ENCODE data around the gene PDLIM1.
A peak's percentile ranks its signal among the peaks of the same experiment; 100 is the strongest.

Gene PDLIM1

GRCh38 chr10:95273393-95274312 is 17.1 kb downstream of the PDLIM1 start:
- peak overlapping the region; percentile 90 for H3K27ac ChIP-seq
- DNase-seq (ENCODE audit: low read depth, low spot score) = no peak

DNA sequence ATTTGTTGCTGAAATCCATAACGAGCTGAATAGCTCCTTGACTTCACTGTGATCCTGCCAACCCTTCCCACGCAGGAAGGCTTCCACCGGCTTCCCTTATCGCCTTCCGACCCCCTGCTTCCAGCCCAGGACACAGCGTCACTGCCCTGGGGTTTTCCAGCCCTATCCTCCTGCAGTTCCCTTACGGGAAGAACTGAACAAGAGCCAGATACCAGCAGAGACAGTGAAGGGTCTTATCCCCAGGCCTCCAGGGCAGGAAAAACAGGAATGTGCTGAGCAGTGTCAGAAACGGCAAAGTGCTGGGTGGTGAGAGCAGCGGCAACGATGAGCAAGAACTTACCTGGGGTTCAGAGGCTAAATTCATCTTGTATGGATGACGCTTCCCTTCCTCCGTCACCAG is 22.4 kb downstream of the PDLIM1 start:
- peak overlapping the region; percentile 87 for H3K27ac ChIP-seq
- DNase-seq (ENCODE audit: low read depth, low spot score) = no peak

- peak overlapping the region; percentile 87 for H3K27ac ChIP-seq
Observed at GRCh38 chr10:95267251-95267650, 23.6 kb downstream of the PDLIM1 start.

GRCh38 chr10:95266674-95267095 is 24.1 kb downstream of the PDLIM1 start:
- DNase-seq (ENCODE audit: low read depth, low spot score) = peak; percentile 91
- H3K27ac ChIP-seq = peak overlapping the region; percentile 87

More at GRCh38 chr10:95267251-95267650, 23.6 kb downstream of the PDLIM1 start:
- DNase-seq (ENCODE audit: low read depth, low spot score) = no peak

DNA sequence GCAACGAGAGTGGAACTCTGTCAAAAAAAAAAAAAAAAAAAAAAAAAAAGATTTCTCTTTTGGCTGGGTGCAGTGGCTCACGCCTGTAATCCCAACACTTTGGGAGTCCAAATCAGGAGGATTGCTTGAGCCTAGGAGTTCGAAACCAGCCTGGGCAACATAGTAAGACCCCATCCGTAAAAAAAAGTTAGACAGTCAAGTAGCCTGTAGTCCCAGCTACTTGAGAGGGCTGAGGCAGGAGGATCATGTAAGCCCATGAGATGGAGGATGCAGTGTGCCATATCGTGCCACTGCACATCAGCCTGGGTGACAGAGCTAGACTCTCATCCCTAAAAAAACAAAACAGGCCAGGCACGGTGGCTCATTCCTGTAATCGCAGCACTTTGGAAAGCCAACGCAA is 25.2 kb downstream of the PDLIM1 start:
- peak overlapping the region; percentile 87 for H3K27ac ChIP-seq
- no peak for DNase-seq (ENCODE audit: low read depth, low spot score)

DNA sequence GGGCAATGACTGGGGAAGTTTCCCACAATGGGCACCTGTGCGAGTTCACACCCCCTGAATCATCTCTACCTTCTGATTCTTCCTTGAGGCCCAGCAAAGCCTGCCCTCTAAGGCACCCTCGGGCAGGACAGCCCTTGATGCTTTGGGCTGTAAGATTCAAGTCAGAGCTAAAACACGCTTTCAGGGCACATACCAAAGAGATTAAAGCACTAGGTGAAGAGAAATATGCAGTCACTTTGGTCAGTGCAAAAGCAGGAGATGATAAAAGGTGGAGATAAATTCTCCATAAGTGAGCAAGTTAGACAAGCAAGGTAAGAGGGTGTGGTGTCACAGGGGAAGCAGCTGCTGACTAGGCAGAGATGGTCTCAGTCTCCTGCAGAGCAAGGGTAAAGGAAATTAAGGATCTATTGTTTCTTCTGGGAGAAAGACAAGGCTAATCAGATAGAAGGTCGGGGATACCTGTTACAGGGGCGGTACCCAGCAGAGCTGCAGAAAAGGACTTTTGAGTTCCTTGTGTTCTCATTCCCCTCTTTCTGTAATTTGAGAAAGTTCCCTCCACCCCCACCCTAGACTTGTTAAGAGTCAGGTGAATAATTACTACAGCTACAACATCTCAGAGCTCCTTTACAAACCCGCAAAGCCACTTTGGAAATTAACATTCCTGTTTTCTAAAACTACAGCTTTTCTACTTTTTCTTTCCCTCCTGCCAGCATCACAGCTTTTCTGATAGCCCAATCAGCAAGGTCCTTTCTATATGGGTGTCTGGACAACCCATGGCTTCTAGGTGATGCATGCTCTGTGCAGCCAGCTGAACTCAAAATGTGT is 26.4 kb downstream of the PDLIM1 start:
- H3K27ac ChIP-seq = peak overlapping the region; percentile 87
- DNase-seq (ENCODE audit: low read depth, low spot score) = peak; percentile 80

- peak overlapping the region; percentile 87 for H3K27ac ChIP-seq
Observed at GRCh38 chr10:95263864-95264226, 27.0 kb downstream of the PDLIM1 start.

DNA sequence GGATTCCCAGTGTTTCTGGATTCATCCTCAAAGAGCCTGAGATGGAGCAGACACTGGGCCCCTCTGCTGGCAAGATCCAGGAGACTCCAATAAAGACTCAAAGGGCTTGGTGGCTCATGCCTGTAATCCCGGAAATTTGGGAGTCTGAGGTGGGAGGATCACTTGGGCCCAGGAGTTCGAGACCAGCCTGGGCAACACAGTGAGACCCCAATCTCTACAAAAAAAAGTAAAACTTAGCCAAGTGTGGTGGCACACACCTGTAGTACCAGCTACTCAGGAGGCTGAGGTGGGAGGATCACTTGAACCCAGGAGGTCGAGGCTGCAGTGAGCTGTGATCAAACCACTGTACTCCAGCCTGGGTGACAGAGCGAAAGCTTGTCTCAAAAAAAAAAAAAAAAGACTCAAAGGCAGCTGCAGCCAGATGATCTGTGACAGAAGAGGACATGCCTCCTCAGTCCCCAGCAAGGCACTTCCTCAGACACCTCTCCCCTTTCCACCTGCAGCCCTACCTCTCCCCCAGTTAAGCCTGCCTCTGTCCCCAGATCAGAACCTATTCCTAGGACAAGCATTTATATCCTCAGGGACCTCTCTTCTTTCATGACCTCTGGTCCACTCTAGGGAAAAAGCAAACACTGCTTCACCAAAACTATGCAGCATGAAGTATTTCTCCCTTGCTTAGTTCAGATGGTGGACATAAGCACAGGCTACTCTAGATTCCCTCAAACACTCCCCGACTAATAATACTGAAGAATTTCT is 27.9 kb downstream of the PDLIM1 start:
- H3K27ac ChIP-seq = peak overlapping the region; percentile 87
- DNase-seq (ENCODE audit: low read depth, low spot score) = no peak

More at GRCh38 chr10:95263864-95264226, 27.0 kb downstream of the PDLIM1 start:
- DNase-seq (ENCODE audit: low read depth, low spot score) = no peak

GRCh38 chr10:95261926-95262325 is 28.9 kb downstream of the PDLIM1 start:
- DNase-seq (ENCODE audit: low read depth, low spot score) = no peak
- H3K27ac ChIP-seq = peak overlapping the region; percentile 87

- DNase-seq (ENCODE audit: low read depth, low spot score) = no peak
- peak overlapping the region; percentile 87 for H3K27ac ChIP-seq
Observed at GRCh38 chr10:95260909-95261552, 29.8 kb downstream of the PDLIM1 start.

GRCh38 chr10:95260397-95260881 is 30.4 kb downstream of the PDLIM1 start:
- peak overlapping the region; percentile 87 for H3K27ac ChIP-seq
- no peak for DNase-seq (ENCODE audit: low read depth, low spot score)

DNA sequence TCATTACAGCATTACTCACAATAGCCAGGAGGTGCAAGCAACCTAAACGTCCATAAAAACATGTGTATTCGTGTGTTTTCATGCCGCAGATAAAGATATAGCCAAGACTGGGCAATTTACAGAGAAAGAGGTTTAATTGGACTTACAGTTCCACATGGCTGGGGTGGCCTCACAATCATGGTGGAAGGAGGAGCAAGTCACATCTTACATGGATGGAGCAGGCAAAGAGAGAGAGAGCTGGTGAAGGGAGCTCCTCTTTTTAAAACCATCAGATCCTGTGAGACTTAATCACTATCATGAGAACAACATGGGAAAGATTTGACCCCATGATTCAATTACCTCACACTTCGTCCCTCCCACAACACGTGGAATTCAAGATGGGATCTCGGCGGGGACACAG is 33.0 kb downstream of the PDLIM1 start:
- no peak overlapping the region for H3K27ac ChIP-seq

GRCh38 chr10:95256268-95256667 is 34.5 kb downstream of the PDLIM1 start:
- no peak overlapping the region for H3K27ac ChIP-seq
- no peak for DNase-seq (ENCODE audit: low read depth, low spot score)

More for the DNA sequence above, 33.0 kb downstream of the PDLIM1 start:
- no peak for DNase-seq (ENCODE audit: low read depth, low spot score)

DNA sequence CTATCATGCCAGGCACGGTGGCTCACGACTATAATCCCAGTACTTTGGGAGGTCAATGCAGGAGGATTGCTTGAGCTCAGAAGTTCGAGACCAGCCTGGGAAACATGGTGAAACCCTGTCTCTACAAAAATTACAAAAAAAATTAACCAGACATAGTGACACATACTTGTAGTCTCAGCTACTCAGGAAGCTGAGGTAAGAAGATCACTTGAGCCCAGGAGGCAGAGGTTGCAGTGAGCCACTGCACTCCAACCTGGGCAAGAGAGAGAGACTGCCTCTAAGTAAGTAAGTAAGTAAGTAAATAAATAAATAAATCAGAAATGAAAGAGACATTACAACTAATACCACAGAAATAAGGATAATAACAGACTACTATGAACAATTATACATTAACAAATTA is 36.2 kb downstream of the PDLIM1 start:
- peak overlapping the region; percentile 5 for H3K27ac ChIP-seq
- DNase-seq (ENCODE audit: low read depth, low spot score) = no peak

GRCh38 chr10:95253686-95254085 is 37.1 kb downstream of the PDLIM1 start:
- H3K27ac ChIP-seq = no peak overlapping the region
- DNase-seq (ENCODE audit: low read depth, low spot score) = no peak

DNA sequence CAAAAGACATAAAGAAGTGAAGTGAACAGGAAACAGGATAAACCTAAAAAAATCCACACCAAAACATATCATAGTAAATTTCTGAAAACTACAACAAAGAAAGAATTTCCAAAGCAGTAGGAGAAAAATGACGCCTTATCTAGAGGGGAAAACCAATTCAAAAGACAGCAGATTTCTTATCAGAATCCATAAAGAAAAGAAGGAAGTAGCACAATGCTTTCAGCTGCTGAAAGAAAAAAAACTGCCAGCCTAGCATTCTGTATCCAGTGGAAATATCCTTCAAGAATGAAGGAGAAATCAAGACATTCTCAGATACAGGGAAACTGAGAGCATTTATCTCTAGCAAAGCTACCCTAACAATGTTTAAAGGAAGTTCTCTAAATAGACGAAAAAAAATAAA is 37.8 kb downstream of the PDLIM1 start:
- no peak overlapping the region for H3K27ac ChIP-seq
- DNase-seq (ENCODE audit: low read depth, low spot score) = no peak

DNA sequence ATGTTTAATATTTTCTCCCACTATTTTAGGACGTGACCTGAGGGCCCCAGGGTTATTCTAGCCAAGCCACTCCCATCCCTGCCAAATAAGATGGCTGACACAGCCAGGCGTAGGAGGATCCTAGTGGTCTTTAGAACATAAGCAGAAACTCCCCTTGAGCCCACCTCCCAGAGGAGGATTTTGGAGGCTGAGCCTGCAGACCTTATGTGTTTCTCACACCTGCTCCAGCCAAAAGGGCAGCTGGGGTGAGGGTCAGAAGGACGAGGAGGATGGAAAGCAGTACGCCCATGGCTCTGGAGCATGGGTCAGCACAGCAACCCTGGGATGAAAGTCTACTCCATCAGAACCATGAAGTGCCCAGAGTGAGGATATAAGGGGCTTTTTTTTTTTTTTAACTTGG is 39.9 kb downstream of the PDLIM1 start:
- no peak for DNase-seq (ENCODE audit: low read depth, low spot score)

DNA sequence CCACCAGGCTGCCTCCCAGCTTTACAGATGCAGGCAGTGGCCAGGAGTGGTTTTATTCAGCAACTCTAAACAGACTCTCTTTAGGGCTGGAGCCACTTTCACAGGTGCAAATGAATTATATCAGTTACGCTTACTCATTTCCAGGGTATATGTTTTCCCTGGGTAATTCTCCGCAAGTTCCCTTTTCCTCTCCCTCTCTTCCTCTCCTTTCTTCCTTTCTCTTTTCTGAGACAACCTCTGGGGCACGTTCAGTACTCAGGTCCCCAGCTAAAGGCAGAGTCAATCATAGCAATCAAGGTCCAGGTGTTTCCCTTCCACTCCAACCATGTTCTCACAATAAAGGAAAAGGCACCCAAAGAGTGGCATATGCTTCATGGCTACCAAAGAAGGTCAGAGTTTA is 41.3 kb downstream of the PDLIM1 start:
- H3K27ac ChIP-seq = no peak overlapping the region
- DNase-seq (ENCODE audit: low read depth, low spot score) = no peak

More for the DNA sequence above, 39.9 kb downstream of the PDLIM1 start:
- no peak overlapping the region for H3K27ac ChIP-seq

DNA sequence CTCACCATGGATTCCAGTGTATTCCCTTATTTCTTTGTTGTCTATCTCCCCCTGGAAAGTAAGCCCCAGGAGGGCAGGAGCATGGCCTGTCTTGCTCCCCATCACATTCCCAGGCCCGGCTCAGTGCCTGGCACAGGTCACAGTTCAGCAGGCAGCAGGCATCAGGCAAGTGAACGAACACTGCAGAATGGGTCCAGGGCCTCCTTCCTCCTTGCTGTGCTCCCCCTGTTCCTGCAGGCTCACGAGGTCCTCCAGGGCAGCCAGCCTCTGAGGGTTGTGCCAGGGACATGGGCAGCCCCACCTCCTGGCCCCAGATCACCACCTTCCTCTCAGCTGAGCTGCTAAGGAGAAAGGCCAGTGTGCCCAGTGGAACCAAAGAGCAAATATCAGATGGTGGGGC is 41.8 kb downstream of the PDLIM1 start:
- DNase-seq (ENCODE audit: low read depth, low spot score) = no peak
- peak overlapping the region; percentile 64 for H3K27ac ChIP-seq
